Tibial nerve (tissue), 3 donors: ENCODE data around the gene IGF1R.

Source experiments
- CTCF ChIP-seq, 5 experiments: fragments of 200-600 bp in 3 of 5; fragments of 450-650 bp in 2 of 5; sonication (generic) in 3 of 5; IDR thresholded peaks; one replicate each; pipeline ENCODE4 v1.5.1; 2016 to 2019; ENCODE audit warnings: antibody characterized with exemption in 5 of 5, mild to moderate bottlenecking in 3 of 5, moderate library complexity in 2 of 5
- POLR2A ChIP-seq, 2 donors: fragments of 450-650 bp; IDR thresholded peaks; one replicate each; pipeline ENCODE4 v1.6.1; 2017; ENCODE audit warnings: antibody characterized with exemption in 2 of 2, mild to moderate bottlenecking in 2 of 2, moderate library complexity in 2 of 2

GRCh38 chr15:98698792-98699191 lies 50.5 kb downstream of the IGF1R start:
- TF ChIP-seq CTCF (IDR thresholded peaks at IDR 0.05) = no peak
- TF ChIP-seq POLR2A (IDR thresholded peaks at IDR 0.05) = no peak
